GM23338 (cell line): Measurements from ENCODE around the gene MYO18A.

Source experiments
- POLR2AphosphoS5 ChIP-seq: IDR thresholded peaks from 2 replicates; pipeline ENCODE4 v1.6.1; 2016; ENCODE audit warnings: antibody characterized with exemption, low read depth
- TF ChIP-seq, protein P1 (sequence below), 2 experiments: fragments of 200-600 bp in 1 of 2; sonication (generic) in 1 of 2; conservative IDR thresholded peaks; 2 replicates each; pipeline versions ENCODE4 v1.5.1 to v1.6.1; 2016 to 2017; ENCODE audit warnings: antibody characterized with exemption in 2 of 2, low read depth in 2 of 2, mild to moderate bottlenecking in 2 of 2, moderate library complexity in 1 of 2
- TF ChIP-seq, protein P2 (sequence below): IDR thresholded peaks from one replicate; pipeline ENCODE4 v1.6.1; 2018; ENCODE audit warnings: antibody characterized with exemption; ENCODE audit not compliant: unreplicated experiment

DNA sequence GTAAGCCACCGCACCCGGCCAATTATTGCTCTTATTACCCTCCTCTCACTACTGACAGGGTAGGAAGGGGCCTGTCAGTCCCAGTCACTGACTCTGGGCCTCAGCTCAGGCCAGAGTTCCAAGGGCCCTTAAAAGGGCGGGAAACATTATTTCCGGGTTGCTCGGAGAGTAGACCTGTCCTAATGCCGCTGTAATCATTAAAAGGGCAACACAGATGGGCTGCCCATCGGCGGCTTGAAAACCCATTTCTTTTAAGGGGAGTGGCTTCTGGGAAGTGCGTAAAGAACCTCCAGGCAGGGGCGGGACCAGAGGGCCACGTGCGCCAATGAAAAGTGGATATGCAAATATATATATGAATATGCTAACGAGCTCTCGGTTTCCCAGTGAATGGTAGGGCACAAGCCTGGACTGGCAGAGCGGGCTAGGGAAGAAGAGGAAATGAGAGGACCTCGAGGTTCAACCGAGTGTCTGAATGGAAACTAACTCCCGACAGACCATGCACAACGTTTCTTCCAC is 110.6 kb downstream of the MYO18A start:
- TF ChIP-seq, protein P1, sequence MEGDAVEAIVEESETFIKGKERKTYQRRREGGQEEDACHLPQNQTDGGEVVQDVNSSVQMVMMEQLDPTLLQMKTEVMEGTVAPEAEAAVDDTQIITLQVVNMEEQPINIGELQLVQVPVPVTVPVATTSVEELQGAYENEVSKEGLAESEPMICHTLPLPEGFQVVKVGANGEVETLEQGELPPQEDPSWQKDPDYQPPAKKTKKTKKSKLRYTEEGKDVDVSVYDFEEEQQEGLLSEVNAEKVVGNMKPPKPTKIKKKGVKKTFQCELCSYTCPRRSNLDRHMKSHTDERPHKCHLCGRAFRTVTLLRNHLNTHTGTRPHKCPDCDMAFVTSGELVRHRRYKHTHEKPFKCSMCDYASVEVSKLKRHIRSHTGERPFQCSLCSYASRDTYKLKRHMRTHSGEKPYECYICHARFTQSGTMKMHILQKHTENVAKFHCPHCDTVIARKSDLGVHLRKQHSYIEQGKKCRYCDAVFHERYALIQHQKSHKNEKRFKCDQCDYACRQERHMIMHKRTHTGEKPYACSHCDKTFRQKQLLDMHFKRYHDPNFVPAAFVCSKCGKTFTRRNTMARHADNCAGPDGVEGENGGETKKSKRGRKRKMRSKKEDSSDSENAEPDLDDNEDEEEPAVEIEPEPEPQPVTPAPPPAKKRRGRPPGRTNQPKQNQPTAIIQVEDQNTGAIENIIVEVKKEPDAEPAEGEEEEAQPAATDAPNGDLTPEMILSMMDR (conservative IDR thresholded peaks at IDR 0.05; ENCODE audit: low read depth in 2 of 2), result no peak
- TF ChIP-seq, protein P2, sequence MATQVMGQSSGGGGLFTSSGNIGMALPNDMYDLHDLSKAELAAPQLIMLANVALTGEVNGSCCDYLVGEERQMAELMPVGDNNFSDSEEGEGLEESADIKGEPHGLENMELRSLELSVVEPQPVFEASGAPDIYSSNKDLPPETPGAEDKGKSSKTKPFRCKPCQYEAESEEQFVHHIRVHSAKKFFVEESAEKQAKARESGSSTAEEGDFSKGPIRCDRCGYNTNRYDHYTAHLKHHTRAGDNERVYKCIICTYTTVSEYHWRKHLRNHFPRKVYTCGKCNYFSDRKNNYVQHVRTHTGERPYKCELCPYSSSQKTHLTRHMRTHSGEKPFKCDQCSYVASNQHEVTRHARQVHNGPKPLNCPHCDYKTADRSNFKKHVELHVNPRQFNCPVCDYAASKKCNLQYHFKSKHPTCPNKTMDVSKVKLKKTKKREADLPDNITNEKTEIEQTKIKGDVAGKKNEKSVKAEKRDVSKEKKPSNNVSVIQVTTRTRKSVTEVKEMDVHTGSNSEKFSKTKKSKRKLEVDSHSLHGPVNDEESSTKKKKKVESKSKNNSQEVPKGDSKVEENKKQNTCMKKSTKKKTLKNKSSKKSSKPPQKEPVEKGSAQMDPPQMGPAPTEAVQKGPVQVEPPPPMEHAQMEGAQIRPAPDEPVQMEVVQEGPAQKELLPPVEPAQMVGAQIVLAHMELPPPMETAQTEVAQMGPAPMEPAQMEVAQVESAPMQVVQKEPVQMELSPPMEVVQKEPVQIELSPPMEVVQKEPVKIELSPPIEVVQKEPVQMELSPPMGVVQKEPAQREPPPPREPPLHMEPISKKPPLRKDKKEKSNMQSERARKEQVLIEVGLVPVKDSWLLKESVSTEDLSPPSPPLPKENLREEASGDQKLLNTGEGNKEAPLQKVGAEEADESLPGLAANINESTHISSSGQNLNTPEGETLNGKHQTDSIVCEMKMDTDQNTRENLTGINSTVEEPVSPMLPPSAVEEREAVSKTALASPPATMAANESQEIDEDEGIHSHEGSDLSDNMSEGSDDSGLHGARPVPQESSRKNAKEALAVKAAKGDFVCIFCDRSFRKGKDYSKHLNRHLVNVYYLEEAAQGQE, result no peak
- TF ChIP-seq POLR2AphosphoS5, result no peak
